ENCODE results near the gene MEGF10. TPM values are rescaled to one million over a fixed set of nuclear protein-coding genes. Genes with fewer than 3 reads are reported as not detected.

Gene MEGF10
- total RNA-seq, 1 donor from 2014 or later = 77.8 TPM

GRCh38 chr5:127335381-127335780 lies 44.8 kb downstream of the MEGF10 start:
- Histone ChIP-seq H3K9me3 (ENCODE audit: control insufficient read depth in 3 of 3, low read length in 3 of 3) (no peaks in the 10 kb centered on the region), H3K4me3 (ENCODE audit: low read length in 3 of 3) (no peak overlapping the region), H3K9ac (ENCODE audit: low read depth in 1 of 3, low read length in 3 of 3) (no peak overlapping the region), H3K27ac (ENCODE audit: low read depth, low read length) (no peak overlapping the region), H3K27me3 (ENCODE audit: control insufficient read depth in 3 of 3, insufficient read depth in 3 of 3, low read length in 3 of 3) (no peaks in the 10 kb centered on the region), H3K4me1 (ENCODE audit: control insufficient read depth in 3 of 3, insufficient read depth in 3 of 3, low read length in 3 of 3) (no peaks in the 10 kb centered on the region), H3K36me3 (ENCODE audit: control insufficient read depth in 3 of 3, insufficient read depth in 3 of 3, low read length in 3 of 3) (no peaks in the 10 kb centered on the region)

GRCh38 chr5:127337876-127338275 lies 47.3 kb downstream of the MEGF10 start:
- Histone ChIP-seq H3K9ac (ENCODE audit: low read depth in 1 of 3, low read length in 3 of 3) (no peak overlapping the region), H3K27me3 (ENCODE audit: control insufficient read depth in 3 of 3, insufficient read depth in 3 of 3, low read length in 3 of 3) (no peaks in the 10 kb centered on the region), H3K36me3 (ENCODE audit: control insufficient read depth in 3 of 3, insufficient read depth in 3 of 3, low read length in 3 of 3) (no peaks in the 10 kb centered on the region), H3K4me1 (ENCODE audit: control insufficient read depth in 3 of 3, insufficient read depth in 3 of 3, low read length in 3 of 3) (peaks cover 0 to 6% (median 0%) of the 10 kb centered on the region in 3 donors), H3K4me3 (ENCODE audit: low read length in 3 of 3) (no peak overlapping the region), H3K27ac (ENCODE audit: low read depth, low read length) (no peak overlapping the region), H3K9me3 (ENCODE audit: control insufficient read depth in 3 of 3, low read length in 3 of 3) (no peaks in the 10 kb centered on the region)

GRCh38 chr5:127338501-127338900 lies 47.9 kb downstream of the MEGF10 start:
- H3K36me3 ChIP-seq (ENCODE audit: control insufficient read depth in 3 of 3, insufficient read depth in 3 of 3, low read length in 3 of 3) = no peaks in the 10 kb centered on the region
- H3K9ac ChIP-seq (ENCODE audit: low read depth in 1 of 3, low read length in 3 of 3) = no peak overlapping the region
- no peak overlapping the region for H3K4me3 ChIP-seq (ENCODE audit: low read length in 3 of 3)
- H3K27me3 ChIP-seq (ENCODE audit: control insufficient read depth in 3 of 3, insufficient read depth in 3 of 3, low read length in 3 of 3) = no peaks in the 10 kb centered on the region
- no peak overlapping the region for H3K27ac ChIP-seq (ENCODE audit: low read depth, low read length)
- peaks cover 0 to 6% (median 0%) of the 10 kb centered on the region in 3 donors for H3K4me1 ChIP-seq (ENCODE audit: control insufficient read depth in 3 of 3, insufficient read depth in 3 of 3, low read length in 3 of 3)
- no peaks in the 10 kb centered on the region for H3K9me3 ChIP-seq (ENCODE audit: control insufficient read depth in 3 of 3, low read length in 3 of 3)

- Histone ChIP-seq H3K4me3 (ENCODE audit: low read length in 3 of 3) (no peak overlapping the region), H3K9me3 (ENCODE audit: control insufficient read depth in 3 of 3, low read length in 3 of 3) (no peaks in the 10 kb centered on the region), H3K27ac (ENCODE audit: low read depth, low read length) (no peak overlapping the region), H3K27me3 (ENCODE audit: control insufficient read depth in 3 of 3, insufficient read depth in 3 of 3, low read length in 3 of 3) (no peaks in the 10 kb centered on the region), H3K36me3 (ENCODE audit: control insufficient read depth in 3 of 3, insufficient read depth in 3 of 3, low read length in 3 of 3) (no peaks in the 10 kb centered on the region), H3K4me1 (ENCODE audit: control insufficient read depth in 3 of 3, insufficient read depth in 3 of 3, low read length in 3 of 3) (peaks cover 0 to 6% (median 0%) of the 10 kb centered on the region in 3 donors), H3K9ac (ENCODE audit: low read depth in 1 of 3, low read length in 3 of 3) (no peak overlapping the region)
These were observed 50.0 kb downstream of the MEGF10 start for GRCh38 chr5:127340606-127341005.

GRCh38 chr5:127342364-127342763 lies 51.8 kb downstream of the MEGF10 start:
- Histone ChIP-seq H3K4me3 (ENCODE audit: low read length in 3 of 3) (no peak overlapping the region), H3K9me3 (ENCODE audit: control insufficient read depth in 3 of 3, low read length in 3 of 3) (no peaks in the 10 kb centered on the region), H3K27me3 (ENCODE audit: control insufficient read depth in 3 of 3, insufficient read depth in 3 of 3, low read length in 3 of 3) (no peaks in the 10 kb centered on the region), H3K9ac (ENCODE audit: low read depth in 1 of 3, low read length in 3 of 3) (no peak overlapping the region), H3K4me1 (ENCODE audit: control insufficient read depth in 3 of 3, insufficient read depth in 3 of 3, low read length in 3 of 3) (peaks cover 0 to 6% (median 0%) of the 10 kb centered on the region in 3 donors), H3K27ac (ENCODE audit: low read depth, low read length) (no peak overlapping the region), H3K36me3 (ENCODE audit: control insufficient read depth in 3 of 3, insufficient read depth in 3 of 3, low read length in 3 of 3) (no peaks in the 10 kb centered on the region)

- H3K9ac ChIP-seq (ENCODE audit: low read depth in 1 of 3, low read length in 3 of 3) = no peak overlapping the region
- peaks cover 0 to 6% (median 0%) of the 10 kb centered on the region in 3 donors for H3K4me1 ChIP-seq (ENCODE audit: control insufficient read depth in 3 of 3, insufficient read depth in 3 of 3, low read length in 3 of 3)
- no peaks in the 10 kb centered on the region for H3K36me3 ChIP-seq (ENCODE audit: control insufficient read depth in 3 of 3, insufficient read depth in 3 of 3, low read length in 3 of 3)
- H3K4me3 ChIP-seq (ENCODE audit: low read length in 3 of 3) = no peak overlapping the region
- no peak overlapping the region for H3K27ac ChIP-seq (ENCODE audit: low read depth, low read length)
- no peaks in the 10 kb centered on the region for H3K27me3 ChIP-seq (ENCODE audit: control insufficient read depth in 3 of 3, insufficient read depth in 3 of 3, low read length in 3 of 3)
- H3K9me3 ChIP-seq (ENCODE audit: control insufficient read depth in 3 of 3, low read length in 3 of 3) = no peaks in the 10 kb centered on the region
These were observed 52.7 kb downstream of the MEGF10 start for GRCh38 chr5:127343313-127343712.

- Histone ChIP-seq H3K9ac (ENCODE audit: low read depth in 1 of 3, low read length in 3 of 3) (no peak overlapping the region), H3K4me3 (ENCODE audit: low read length in 3 of 3) (no peak overlapping the region), H3K36me3 (ENCODE audit: control insufficient read depth in 3 of 3, insufficient read depth in 3 of 3, low read length in 3 of 3) (no peaks in the 10 kb centered on the region), H3K27me3 (ENCODE audit: control insufficient read depth in 3 of 3, insufficient read depth in 3 of 3, low read length in 3 of 3) (no peaks in the 10 kb centered on the region), H3K9me3 (ENCODE audit: control insufficient read depth in 3 of 3, low read length in 3 of 3) (no peaks in the 10 kb centered on the region), H3K27ac (ENCODE audit: low read depth, low read length) (no peak overlapping the region), H3K4me1 (ENCODE audit: control insufficient read depth in 3 of 3, insufficient read depth in 3 of 3, low read length in 3 of 3) (peaks cover 0 to 6% (median 0%) of the 10 kb centered on the region in 3 donors)
These were observed 53.3 kb downstream of the MEGF10 start for GRCh38 chr5:127343866-127344265.

GRCh38 chr5:127344931-127345330 lies 54.3 kb downstream of the MEGF10 start:
- Histone ChIP-seq H3K36me3 (ENCODE audit: control insufficient read depth in 3 of 3, insufficient read depth in 3 of 3, low read length in 3 of 3) (no peaks in the 10 kb centered on the region), H3K9ac (ENCODE audit: low read depth in 1 of 3, low read length in 3 of 3) (no peak overlapping the region), H3K9me3 (ENCODE audit: control insufficient read depth in 3 of 3, low read length in 3 of 3) (no peaks in the 10 kb centered on the region), H3K4me1 (ENCODE audit: control insufficient read depth in 3 of 3, insufficient read depth in 3 of 3, low read length in 3 of 3) (peaks cover 0 to 6% (median 0%) of the 10 kb centered on the region in 3 donors), H3K4me3 (ENCODE audit: low read length in 3 of 3) (no peak overlapping the region), H3K27ac (ENCODE audit: low read depth, low read length) (no peak overlapping the region), H3K27me3 (ENCODE audit: control insufficient read depth in 3 of 3, insufficient read depth in 3 of 3, low read length in 3 of 3) (no peaks in the 10 kb centered on the region)

- Histone ChIP-seq H3K9ac (ENCODE audit: low read depth in 1 of 3, low read length in 3 of 3) (no peak overlapping the region), H3K27me3 (ENCODE audit: control insufficient read depth in 3 of 3, insufficient read depth in 3 of 3, low read length in 3 of 3) (no peaks in the 10 kb centered on the region), H3K27ac (ENCODE audit: low read depth, low read length) (no peak overlapping the region), H3K4me1 (ENCODE audit: control insufficient read depth in 3 of 3, insufficient read depth in 3 of 3, low read length in 3 of 3) (peaks cover 0 to 3% (median 0%) of the 10 kb centered on the region in 3 donors), H3K36me3 (ENCODE audit: control insufficient read depth in 3 of 3, insufficient read depth in 3 of 3, low read length in 3 of 3) (no peaks in the 10 kb centered on the region), H3K4me3 (ENCODE audit: low read length in 3 of 3) (no peak overlapping the region), H3K9me3 (ENCODE audit: control insufficient read depth in 3 of 3, low read length in 3 of 3) (no peaks in the 10 kb centered on the region)
These were observed 60.8 kb downstream of the MEGF10 start for GRCh38 chr5:127351418-127351817.

- no peak overlapping the region for H3K27ac ChIP-seq (ENCODE audit: low read depth, low read length)
- H3K4me3 ChIP-seq (ENCODE audit: low read length in 3 of 3) = no peak overlapping the region
- H3K27me3 ChIP-seq (ENCODE audit: control insufficient read depth in 3 of 3, insufficient read depth in 3 of 3, low read length in 3 of 3) = no peaks in the 10 kb centered on the region
- H3K36me3 ChIP-seq (ENCODE audit: control insufficient read depth in 3 of 3, insufficient read depth in 3 of 3, low read length in 3 of 3) = no peaks in the 10 kb centered on the region
- no peak overlapping the region for H3K9ac ChIP-seq (ENCODE audit: low read depth in 1 of 3, low read length in 3 of 3)
- no peaks in the 10 kb centered on the region for H3K9me3 ChIP-seq (ENCODE audit: control insufficient read depth in 3 of 3, low read length in 3 of 3)
- peaks cover 0 to 3% (median 0%) of the 10 kb centered on the region in 3 donors for H3K4me1 ChIP-seq (ENCODE audit: control insufficient read depth in 3 of 3, insufficient read depth in 3 of 3, low read length in 3 of 3)
These were observed 61.5 kb downstream of the MEGF10 start for GRCh38 chr5:127352068-127352467.

- Histone ChIP-seq H3K27me3 (ENCODE audit: control insufficient read depth in 3 of 3, insufficient read depth in 3 of 3, low read length in 3 of 3) (no peaks in the 10 kb centered on the region), H3K36me3 (ENCODE audit: control insufficient read depth in 3 of 3, insufficient read depth in 3 of 3, low read length in 3 of 3) (no peaks in the 10 kb centered on the region), H3K4me3 (ENCODE audit: low read length in 3 of 3) (no peak overlapping the region), H3K27ac (ENCODE audit: low read depth, low read length) (no peak overlapping the region), H3K9ac (ENCODE audit: low read depth in 1 of 3, low read length in 3 of 3) (no peak overlapping the region), H3K9me3 (ENCODE audit: control insufficient read depth in 3 of 3, low read length in 3 of 3) (no peaks in the 10 kb centered on the region), H3K4me1 (ENCODE audit: control insufficient read depth in 3 of 3, insufficient read depth in 3 of 3, low read length in 3 of 3) (peaks cover 0 to 3% (median 0%) of the 10 kb centered on the region in 3 donors)
These were observed 62.7 kb downstream of the MEGF10 start for GRCh38 chr5:127353327-127353726.

Data from skeletal muscle tissue (tissue), 4 donors.